Measurements from ENCODE around the gene RING1. TPM values are rescaled to one million over a fixed set of nuclear protein-coding genes. Genes with fewer than 3 reads are reported as not detected.

RING1 gene
- total RNA-seq, 1 experiment from 2014 or later, result 48.3 TPM

DNA sequence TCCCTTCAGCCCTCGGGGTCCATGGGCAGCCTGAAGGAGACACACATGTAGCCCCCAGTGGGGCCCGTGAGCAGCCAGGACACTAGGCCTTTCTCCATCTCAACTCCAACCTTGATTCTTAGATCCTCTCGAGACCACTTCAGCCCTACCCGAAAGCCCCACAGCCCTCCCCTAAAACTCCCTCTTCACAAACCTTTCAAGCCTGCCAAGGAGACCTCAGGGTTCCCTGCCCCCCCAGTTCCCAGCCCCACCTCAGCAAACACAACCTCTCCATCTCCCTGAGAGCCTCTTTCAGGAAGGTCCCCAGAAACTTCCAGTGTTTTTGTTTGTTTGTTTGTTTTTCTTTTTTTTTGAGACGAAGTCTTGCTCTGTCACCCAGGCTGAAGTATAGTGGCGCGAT lies 27.2 kb upstream of the RING1 start:
- H3K4me3 Mint-ChIP-seq (ENCODE audit: unreplicated experiment), result no peak overlapping the region
- CTCF ChIA-PET, result no interaction called here
- DNase-seq (ENCODE audit: unreplicated experiment), result no peak
- peaks cover 9% of the 10 kb centered on the region for H3K27me3 Mint-ChIP-seq (ENCODE audit: insufficient read depth, unreplicated experiment)
- H3K36me3 Mint-ChIP-seq (ENCODE audit: insufficient read depth, unreplicated experiment), result no peaks in the 10 kb centered on the region
- no TSS peak for BruUV-seq (replicated peaks)
- no peak overlapping the region for H3K27ac Mint-ChIP-seq (ENCODE audit: low read depth, unreplicated experiment)
- H3K9me3 Mint-ChIP-seq (ENCODE audit: unreplicated experiment), result peaks cover 12% of the 10 kb centered on the region
- no peaks in the 10 kb centered on the region for H3K4me1 Mint-ChIP-seq (ENCODE audit: insufficient read depth, unreplicated experiment)
- no peak for TF ChIP-seq CTCF (IDR thresholded peaks at IDR 0.05; ENCODE audit: unreplicated experiment)
- intact Hi-C loops (cut with micrococcal nuclease), result no loop called here
- POLR2A ChIA-PET, result interaction anchor here (0.5 kb wide), 1 partner anchor 71 kb away, joined by 4 read pairs; no protein-coding TSS in a partner anchor

GRCh38 chr6:33183071-33183683 lies 25.1 kb upstream of the RING1 start:
- intact Hi-C loops (cut with micrococcal nuclease), result no loop called here
- ChIA-PET POLR2A (interaction anchor here (0.6 kb wide), 1 partner anchor 584 kb away, joined by 3 read pairs; no protein-coding TSS in a partner anchor), CTCF (interaction anchor here (0.9 kb wide), 1 partner anchor 14 kb away, joined by 3 read pairs; no protein-coding TSS in a partner anchor)
- Mint-ChIP-seq H3K27ac (ENCODE audit: low read depth, unreplicated experiment) (no peak overlapping the region), H3K4me3 (ENCODE audit: unreplicated experiment) (no peak overlapping the region), H3K4me1 (ENCODE audit: insufficient read depth, unreplicated experiment) (no peaks in the 10 kb centered on the region), H3K36me3 (ENCODE audit: insufficient read depth, unreplicated experiment) (no peaks in the 10 kb centered on the region), H3K9me3 (ENCODE audit: unreplicated experiment) (peaks cover 12% of the 10 kb centered on the region), H3K27me3 (ENCODE audit: insufficient read depth, unreplicated experiment) (no peaks in the 10 kb centered on the region)
- DNase-seq (ENCODE audit: unreplicated experiment), result no peak
- BruUV-seq (replicated peaks), result no TSS peak
- no peak for TF ChIP-seq CTCF (IDR thresholded peaks at IDR 0.05; ENCODE audit: unreplicated experiment)

- no peak for TF ChIP-seq CTCF (IDR thresholded peaks at IDR 0.05; ENCODE audit: unreplicated experiment)
- intact Hi-C loops (cut with micrococcal nuclease), result no loop called here
- DNase-seq (ENCODE audit: unreplicated experiment), result no peak
- no TSS peak for BruUV-seq (replicated peaks)
- ChIA-PET POLR2A (no interaction called here), CTCF (no interaction called here)
- H3K36me3 Mint-ChIP-seq (ENCODE audit: insufficient read depth, unreplicated experiment), result no peaks in the 10 kb centered on the region
- peaks cover 12% of the 10 kb centered on the region for H3K9me3 Mint-ChIP-seq (ENCODE audit: unreplicated experiment)
- H3K4me3 Mint-ChIP-seq (ENCODE audit: unreplicated experiment), result no peak overlapping the region
- no peaks in the 10 kb centered on the region for H3K27me3 Mint-ChIP-seq (ENCODE audit: insufficient read depth, unreplicated experiment)
- no peaks in the 10 kb centered on the region for H3K4me1 Mint-ChIP-seq (ENCODE audit: insufficient read depth, unreplicated experiment)
- no peak overlapping the region for H3K27ac Mint-ChIP-seq (ENCODE audit: low read depth, unreplicated experiment)
Observed at GRCh38 chr6:33185190-33185589, 23.1 kb upstream of the RING1 start.

GRCh38 chr6:33185654-33186187 lies 22.6 kb upstream of the RING1 start:
- Mint-ChIP-seq H3K36me3 (ENCODE audit: insufficient read depth, unreplicated experiment) (no peaks in the 10 kb centered on the region), H3K4me3 (ENCODE audit: unreplicated experiment) (no peak overlapping the region), H3K9me3 (ENCODE audit: unreplicated experiment) (peaks cover 12% of the 10 kb centered on the region), H3K27ac (ENCODE audit: low read depth, unreplicated experiment) (no peak overlapping the region), H3K27me3 (ENCODE audit: insufficient read depth, unreplicated experiment) (no peaks in the 10 kb centered on the region), H3K4me1 (ENCODE audit: insufficient read depth, unreplicated experiment) (no peaks in the 10 kb centered on the region)
- CTCF ChIA-PET, result interaction anchor here (0.6 kb wide), 1 partner anchor 23 kb away, joined by 3 read pairs; no protein-coding TSS in a partner anchor
- DNase-seq (ENCODE audit: unreplicated experiment), result no peak
- no TSS peak for BruUV-seq (replicated peaks)
- intact Hi-C loops (cut with micrococcal nuclease), result no loop called here
- POLR2A ChIA-PET, result no interaction called here
- TF ChIP-seq CTCF (IDR thresholded peaks at IDR 0.05; ENCODE audit: unreplicated experiment), result no peak

Data from MCF 10A (cell line).